GM19043 (cell line): ENCODE results near the gene MAN1B1.

Experiments used
- ATAC-seq: cut with Tn5 transposase; IDR thresholded peaks from one replicate; pipeline ENCODE4 v1.9.1; 2021; ENCODE audit warnings: low read depth; ENCODE audit not compliant: unreplicated experiment

MAN1B1 gene

DNA sequence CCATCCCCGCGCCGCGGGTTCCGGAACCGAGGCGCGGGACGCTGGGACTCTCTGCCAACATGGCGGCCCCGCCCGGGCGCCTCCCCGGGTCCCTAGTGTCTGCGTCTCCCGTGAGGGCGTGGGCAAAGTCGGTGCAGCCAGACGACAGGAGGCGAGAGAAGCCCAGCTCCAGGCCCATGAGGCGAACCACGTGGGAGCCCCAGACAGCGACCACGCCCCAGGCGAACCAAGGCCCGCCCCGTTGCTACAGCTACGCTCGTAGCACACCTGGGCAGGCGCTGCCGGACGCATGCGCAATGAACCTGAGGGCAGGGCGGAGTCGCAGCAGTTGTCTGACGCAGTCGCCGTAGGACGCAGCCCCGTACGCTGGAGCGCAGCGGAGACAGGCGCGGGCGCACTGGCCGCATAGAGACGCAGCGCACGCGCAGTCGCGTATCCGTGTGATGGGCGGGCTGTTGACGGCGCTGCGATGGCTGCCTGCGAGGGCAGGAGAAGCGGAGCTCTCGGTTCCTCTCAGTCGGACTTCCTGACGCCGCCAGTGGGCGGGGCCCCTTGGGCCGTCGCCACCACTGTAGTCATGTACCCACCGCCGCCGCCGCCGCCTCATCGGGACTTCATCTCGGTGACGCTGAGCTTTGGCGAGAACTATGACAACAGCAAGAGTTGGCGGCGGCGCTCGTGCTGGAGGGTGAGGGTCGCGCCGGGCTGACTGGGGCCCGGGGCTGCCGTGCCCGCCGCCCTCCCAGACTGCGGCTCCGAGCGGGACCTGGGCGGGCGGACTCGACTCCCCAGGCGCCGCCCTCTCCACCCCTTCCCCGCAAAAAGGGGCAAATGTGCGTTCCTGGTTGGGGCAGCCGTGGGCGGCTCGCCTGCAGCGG is at the start of gene MAN1B1:
TSS of gene MAN1B1 (plus strand) at position 455 of the 878 bp plus-strand sequence. CDS start at position 470, 15 bp downstream.
- peak; percentile 82 for ATAC-seq

DNA sequence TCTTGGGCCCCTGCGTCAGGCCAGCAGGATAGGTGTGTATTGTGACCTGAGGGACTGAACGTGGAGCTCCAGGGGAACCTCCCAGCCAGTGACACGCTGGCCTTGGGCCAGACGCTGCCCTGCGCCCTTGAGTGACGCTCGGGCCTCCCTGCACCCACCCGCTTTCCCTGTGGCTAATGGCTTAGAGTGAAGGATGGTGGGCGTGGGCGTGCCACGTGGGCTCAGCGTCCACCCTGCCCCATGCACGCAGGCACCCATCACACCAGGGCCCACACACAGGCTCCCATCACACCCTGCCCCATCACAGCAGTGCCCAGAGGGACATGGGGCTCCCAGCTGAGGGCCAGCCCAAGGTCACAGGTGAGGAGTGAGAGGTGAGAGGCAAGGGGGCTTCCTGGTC is 49.8 kb upstream of the MAN1B1 start:
- ATAC-seq = no peak

DNA sequence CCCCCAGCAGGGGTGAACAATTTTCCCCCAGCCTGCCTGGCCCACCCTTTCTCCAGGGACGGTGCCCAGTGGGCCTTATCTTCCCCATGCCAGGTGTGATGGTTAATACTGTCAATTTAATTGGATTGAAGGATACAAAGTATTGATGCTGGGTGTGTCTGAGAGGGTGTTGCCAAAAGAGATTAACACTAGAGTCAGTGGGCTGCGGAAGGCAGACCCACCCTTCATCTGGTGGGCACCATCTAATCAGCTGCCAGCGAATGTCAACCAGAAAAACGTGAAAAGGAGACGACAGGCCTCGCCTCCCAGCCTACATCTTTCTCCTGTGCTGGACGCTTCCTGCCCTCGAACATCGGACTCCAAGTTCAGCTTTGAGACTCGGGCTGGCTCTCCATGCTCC is 49.3 kb upstream of the MAN1B1 start:
- ATAC-seq = no peak

DNA sequence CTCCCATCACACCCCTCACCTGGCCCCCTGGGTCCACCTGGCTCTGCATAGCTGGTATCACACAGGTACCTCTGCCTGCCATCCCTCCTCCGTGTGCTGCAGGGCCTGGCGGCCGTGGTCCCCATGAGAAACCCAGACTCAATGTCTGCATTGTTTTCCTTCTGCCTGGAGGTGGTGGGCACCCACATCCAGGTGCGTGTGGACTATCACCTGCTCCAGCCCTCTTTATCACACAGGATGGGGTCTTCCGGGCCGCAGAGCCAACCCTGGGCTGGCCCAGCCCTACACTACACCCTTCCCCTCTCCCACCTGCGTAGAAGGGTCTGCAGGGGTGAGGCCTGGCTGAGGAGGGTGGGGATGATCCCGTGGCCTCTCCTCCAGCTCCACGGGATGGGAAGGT is 47.9 kb upstream of the MAN1B1 start:
- ATAC-seq = no peak

DNA sequence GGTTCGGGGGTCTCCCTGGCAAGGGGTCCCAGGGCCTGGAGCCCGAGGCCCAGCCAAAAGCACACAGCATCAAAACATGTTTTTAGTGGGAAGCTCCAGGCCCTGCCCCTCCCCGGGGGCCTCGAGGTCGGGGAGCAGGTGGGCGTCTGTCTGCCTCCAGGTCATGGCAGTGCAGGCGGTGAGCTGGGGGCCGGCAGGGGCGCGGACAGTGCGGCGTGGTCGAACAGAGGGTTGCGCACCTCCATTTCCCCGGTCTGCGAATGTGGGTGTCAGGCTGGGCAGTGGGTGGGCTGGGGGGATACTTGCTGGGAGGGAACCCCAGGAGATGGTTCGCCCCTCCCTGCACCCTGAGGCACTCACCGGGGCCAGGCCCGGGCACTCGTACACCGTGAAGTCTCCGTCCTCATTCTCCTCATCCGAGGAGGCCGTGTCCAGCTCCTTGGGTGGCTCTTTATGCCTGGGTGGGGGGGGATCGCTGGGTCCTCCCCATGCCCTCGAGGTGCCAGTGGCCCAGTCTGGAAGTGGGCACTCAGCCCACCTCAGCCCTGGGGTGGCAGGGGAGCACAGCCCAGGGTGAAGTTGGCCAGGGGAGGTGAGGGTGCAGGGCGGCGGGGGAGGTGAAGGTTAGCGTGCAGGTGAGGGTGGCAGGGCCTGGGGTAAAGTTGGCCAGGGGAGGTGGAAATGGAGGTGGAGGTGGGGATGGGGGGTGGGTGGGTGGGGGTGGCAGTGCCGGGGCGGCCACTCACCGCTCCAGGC is 47.0 kb upstream of the MAN1B1 start:
- no peak for ATAC-seq

DNA sequence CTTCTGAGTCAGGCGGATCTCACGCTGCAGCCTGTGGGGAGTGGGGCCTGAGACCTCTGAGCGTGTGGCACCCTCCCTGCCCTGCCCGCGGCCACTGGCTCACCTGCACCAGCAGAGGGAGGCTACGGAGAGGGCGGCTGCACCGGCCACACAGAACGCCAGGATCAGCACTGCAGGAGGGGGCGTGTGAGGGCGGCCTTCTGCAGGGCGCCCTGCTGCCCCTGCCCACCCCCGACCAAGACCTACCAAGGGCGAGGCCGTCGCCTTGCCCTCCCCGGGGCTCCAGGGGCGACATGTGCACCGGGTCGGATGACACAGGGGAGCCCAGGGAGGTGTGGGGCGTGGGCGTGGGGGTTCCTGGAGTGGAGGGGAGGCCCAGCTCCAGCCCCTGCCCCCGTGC is 46.2 kb upstream of the MAN1B1 start:
- ATAC-seq = no peak

DNA sequence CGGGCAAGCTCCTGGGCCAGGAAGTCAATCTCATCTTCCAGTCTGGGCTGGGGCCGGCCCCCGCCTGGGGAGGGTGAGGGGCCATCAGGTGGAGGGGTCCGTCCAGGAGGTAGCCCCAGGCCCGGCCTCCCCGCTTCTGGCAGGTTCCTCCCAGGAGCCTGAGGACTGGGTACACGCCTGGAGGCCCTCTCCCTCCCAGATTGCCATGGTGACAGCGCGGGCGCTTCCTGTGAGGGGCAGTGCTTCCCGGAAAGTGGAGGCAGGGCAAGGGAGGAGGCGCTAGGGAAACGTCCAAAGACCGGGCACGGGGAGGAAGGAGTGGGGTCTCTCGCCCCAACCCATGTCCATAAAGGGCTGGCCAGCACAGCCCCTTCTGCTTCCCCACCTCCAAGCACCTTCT is 45.7 kb upstream of the MAN1B1 start:
- ATAC-seq = no peak

DNA sequence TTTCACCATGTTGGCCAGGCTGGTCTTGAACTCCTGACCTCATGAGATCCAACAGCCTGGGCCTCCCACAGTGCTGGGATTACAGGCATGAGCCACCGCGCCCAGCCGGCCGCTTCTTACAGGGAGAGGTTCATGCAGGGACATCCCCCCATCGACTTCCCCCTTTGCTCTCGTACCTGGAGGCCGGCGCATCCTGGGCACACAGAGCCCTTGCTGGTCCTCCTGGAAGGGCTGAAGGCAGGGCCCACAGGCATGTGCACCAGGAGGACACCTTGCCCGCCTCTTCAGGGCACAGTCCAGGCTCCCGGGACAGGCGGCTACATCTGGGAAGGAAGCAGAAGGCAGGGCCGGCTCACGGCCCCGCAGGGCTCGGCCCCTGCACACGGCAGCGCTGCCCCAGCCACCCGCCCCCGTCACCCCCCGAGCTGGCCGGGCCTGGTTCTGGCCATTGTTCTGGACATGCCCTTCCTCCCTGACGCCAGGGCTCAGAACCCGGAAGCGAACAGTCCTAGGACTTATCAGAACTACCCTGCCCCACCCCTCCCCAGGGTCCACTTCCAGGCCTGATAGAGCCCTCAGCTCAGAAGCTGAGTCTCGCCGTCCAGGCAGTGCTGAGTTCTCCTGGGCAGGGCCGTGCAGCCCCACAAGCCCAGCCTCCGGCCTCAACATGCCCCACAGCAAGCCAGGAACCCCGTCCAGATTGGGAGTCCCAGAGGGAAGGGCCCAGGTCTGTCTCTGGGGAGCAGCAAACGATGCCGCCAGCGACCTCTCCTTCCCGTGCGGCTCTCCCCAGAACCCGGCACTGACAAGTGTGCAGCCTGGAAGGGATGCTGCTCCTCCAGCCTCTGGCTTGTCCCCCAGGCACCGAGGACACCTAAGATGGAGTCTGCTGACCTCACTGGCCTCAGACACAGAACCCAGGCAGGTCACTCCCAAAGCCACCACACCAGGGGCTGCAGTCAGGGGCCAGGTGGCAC is 43.7 kb upstream of the MAN1B1 start:
- no peak for ATAC-seq

DNA sequence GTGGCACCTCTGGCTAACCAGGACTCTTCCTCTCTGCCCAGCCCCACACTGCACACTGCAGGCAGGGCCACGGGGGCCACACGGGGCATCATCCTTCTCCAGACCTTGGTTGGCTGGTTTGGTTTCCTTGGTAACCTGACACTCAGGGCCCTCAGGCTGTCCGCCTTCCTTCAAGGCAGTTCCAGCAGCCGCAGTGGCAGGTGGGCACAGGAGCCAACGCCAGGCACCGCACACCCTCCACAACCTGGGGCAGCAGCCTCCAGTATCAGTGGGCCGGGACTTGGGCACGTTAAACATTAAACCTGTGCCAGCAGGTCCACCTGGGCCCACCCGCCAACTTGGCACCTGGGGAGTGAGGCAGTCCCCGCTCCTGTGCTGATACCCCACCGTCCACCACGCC is 42.7 kb upstream of the MAN1B1 start:
- no peak for ATAC-seq

DNA sequence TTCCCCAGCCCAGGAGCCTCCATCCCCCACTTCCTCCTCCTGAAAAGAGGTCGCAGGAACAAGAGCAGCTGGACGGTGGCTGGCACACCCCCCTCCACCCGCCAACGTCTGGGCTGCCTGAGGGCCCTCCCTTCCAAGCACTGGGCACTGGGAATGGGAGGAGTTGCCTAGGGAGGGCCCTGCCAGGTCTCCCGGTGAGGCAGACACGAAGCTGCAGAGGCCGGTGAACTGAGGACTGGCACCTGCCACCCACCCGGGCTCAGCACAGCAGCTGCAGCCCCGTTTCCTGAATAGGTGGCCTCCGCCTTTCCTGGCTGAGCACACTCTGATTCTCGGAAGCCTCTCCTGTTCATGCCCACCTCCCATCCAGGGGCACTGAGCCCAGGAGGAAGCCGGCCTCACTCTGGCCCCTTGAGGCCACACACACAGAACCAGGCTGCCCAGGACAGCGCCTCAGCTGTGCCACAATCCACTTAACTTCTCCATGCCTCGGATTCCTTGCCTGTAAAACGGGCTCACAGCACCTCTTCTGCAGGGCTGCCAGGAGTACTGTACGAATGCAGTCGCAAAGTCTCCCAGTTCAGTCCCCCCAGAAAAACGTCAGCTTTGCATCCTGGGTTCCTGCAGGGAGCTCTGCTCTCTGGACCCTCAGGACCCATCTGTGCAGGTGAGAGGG is 42.1 kb upstream of the MAN1B1 start:
- ATAC-seq = no peak

DNA sequence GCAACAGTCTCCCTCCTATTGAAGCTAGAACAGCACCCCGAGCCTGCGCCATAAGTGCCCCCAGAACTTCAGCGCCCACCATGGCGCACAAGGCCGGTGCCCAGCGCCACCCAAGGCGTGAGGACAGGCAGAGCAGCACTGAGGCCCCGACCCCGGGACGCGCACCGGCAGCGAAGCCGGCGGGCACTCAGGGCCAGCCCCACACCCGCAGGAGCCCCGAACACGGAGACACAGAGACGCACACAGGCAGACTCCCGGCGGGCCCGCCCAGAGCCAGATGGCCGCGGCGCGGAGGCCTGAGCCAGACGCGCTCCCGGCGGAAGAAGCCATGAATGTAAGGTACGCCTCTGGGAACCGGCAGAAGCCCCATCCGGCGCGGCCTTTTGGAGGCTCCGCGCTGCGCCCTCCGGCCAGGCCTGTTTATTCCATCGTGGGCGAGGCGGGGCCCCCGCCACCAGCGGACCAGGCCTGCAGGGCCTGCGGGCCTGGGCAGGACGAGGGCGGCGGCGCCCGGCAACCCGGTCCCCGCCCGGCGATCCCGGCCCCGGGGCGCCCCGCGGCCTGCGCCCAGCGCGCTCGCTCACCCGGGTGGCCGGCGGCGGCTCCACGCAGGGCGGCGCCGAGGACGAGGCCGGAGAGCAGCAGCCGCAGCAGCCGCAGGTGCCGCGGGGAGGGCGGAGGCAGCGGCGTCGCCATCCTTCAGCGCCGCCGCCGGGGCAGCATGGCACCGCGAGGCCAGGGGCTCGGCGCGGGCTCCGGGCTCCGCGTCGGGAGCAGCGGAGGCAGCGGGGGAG is 41.3 kb upstream of the MAN1B1 start:
- ATAC-seq = no peak

DNA sequence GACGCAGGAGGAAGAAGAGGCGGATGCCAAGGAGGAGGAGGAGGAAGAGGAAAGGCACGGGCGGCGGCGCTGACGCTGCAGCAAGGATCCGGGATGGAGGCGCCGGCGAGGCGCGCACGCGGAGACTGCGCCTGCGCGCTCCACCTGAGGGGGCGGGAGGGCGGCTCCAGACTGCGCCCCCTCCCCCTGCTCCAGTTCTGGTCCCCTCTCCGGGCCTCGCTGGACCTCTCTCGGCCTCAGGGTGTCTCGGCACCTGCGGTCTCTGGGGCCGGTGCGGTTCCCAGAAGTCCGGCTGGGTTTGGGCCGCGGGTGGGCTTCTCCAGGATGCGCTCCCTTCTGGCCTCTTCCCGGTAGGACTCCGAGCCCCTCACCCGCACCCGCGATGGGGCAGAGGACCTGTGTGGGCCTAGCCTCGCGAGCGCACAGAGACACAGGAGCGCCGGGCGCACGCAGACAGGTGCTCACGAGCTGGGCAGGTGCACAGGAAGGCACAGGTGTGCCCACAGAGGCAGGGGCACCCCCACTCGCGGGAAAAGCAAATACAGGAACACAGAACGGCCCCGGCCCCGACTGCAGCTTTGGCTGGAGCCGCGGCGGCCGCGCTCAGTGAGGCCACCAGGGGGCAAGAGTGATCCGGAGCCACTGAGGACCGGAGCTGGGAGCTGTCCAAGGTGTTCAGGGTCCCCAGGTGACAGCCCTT is 40.5 kb upstream of the MAN1B1 start, which contains the start of gene NPDC1:
TSS of gene NPDC1 (minus strand) at position 90 of the 700 bp plus-strand sequence. CDS start 188 bp downstream, outside the sequence.
- no peak for ATAC-seq

DNA sequence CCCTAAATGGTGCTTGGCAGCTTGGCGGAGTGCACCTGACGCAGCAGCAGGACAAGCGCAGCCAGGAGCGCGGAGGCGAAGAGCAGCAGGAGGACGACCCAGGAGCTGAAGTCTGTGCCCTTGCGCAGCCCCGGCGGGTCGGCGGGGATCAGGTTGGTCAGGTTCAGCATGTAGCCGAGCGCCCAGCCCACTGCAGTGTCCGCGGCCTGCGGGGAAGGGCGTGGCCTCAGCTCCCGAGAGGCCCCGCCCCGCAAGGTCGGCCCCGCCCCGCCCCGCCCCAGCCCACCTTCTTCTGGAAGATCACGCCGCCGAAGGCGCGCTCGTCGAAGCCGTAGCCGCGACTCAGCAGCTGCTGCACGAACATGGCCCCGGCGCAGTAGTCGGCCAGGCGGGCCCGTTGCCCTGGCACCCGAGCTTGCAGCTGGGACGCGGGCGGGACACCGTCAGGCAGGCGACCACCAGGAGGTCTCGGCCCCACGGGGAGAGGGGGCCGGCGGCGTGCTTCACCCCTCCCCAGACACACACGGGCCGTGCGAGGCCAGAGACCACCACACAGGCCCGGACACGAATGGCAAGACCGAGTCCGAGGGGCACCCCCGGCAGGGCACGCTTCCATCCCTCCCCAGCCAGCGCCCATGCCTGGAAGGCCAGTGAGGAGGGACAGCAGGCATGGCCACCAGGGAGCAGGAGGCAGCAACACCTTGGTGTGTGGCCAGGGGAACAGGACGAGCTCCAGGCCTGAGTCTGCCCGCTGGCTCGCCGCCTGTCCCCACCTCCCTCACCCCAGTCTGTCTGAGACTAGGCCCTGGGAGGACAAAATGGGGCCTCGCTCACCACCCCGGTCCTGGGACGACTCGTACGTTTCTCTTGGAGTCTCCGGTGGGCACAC is 37.9 kb upstream of the MAN1B1 start:
- ATAC-seq = no peak

DNA sequence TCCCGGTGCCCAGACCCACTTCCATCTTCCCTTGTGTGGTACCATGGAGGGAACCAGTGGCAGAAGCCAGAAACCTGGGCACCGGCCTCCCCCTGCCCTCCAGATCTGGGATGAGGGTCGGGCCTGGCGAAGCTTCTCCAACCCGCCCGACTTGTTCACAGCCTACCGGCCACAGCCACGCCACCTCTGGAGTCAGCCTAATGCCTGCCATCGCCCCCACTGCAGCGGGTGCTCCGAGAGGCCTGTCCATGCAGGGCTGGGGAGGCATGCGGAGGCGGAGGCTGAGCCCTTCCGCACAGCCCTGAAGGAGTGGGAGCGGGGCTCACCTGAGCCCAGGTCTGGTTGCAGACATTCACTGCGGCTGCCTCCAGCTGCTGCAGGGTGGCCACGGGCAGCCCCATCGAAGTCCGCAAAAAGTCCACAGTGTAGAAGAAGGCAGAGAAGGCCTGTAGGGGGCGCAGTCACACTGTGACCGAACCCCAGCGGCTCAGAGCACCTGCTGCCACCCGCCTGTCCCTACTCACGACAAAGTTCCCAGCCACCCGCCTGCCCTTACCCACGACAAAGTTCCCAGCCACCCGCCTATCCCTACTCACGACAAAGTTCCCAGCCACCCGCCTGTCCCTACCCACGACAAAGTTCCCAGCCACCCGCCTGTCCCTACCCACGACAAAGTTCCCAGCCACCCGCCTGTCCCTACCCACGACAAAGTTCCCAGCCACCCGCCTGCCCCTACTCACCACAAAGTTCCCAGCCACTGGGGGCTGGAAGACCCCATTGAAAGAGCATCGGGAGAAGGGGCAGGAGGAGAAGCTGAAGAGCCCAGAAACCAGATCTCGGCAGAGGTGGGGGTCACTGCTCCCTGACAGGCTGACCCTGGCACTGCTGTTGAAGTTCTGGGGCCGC is 37.0 kb upstream of the MAN1B1 start:
- no peak for ATAC-seq

DNA sequence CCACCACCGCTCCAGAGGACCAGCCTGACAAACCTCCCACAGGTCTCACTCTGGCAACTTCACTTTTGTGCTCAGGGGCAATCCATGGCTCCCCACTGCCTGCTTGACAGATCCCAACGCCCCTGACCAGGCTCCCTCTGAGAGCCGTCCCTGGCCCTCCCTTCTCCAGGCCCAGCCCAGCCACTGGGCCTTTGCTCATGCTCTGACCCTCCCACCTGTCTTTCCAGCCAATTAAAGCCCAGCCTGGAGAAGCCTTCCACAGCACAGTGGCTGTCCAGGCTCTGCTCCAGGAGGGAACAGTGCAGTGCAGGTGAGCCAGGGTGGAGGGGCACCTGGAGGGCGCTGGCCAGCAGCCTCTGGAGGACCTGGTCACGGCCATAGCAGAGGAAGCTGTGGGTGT is 36.2 kb upstream of the MAN1B1 start:
- no peak for ATAC-seq

DNA sequence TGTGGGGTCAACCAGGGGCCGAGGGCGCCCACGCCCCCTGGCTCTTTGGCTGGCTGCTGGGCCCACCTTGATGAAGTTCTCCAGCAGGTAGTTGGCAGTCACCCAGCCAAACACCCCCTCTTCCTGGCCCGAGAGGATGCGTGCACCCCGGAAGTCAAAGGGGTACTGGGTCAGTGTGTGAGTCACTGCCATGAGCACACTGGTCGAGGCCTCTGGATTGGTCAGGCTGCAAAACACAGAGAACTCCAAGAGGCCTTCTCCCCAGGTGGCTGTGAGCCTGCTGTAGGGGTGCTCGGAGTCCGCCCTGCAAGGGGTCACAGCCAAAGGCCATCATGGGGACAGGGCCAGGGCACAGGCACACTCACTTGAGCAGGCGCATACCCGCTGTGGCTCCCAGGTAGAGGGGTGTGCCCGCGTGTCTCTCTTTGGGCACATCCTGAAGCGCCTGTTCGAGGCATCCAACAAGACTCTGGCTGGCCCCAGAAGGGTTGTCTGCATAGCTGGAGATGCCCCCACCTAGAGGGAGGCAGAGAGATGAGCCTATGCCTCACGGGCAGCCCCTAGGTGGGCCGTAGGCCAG is 35.5 kb upstream of the MAN1B1 start:
- ATAC-seq = no peak
